ENCODE measurements around the gene JAK3.

- TF ChIP-seq RARB (CRISPR knock-in tag; IDR thresholded peaks at IDR 0.05) (no peak), ISL1 (CRISPR knock-in tag; IDR thresholded peaks at IDR 0.05) (no peak), ZFP30 (CRISPR knock-in tag; IDR thresholded peaks at IDR 0.05) (no peak), ESRRG (CRISPR knock-in tag; IDR thresholded peaks at IDR 0.05) (no peak), CSDC2 (CRISPR knock-in tag; IDR thresholded peaks at IDR 0.05) (no peak)
These were observed 27.0 kb upstream of the JAK3 start for GRCh38 chr19:17874758-17875135.

All from SK-N-SH treated with all-trans-retinoic acid at 6 μM for 48 hours (cell line).